ENCODE measurements around the gene SAMM50.

The SAMM50 gene

DNA sequence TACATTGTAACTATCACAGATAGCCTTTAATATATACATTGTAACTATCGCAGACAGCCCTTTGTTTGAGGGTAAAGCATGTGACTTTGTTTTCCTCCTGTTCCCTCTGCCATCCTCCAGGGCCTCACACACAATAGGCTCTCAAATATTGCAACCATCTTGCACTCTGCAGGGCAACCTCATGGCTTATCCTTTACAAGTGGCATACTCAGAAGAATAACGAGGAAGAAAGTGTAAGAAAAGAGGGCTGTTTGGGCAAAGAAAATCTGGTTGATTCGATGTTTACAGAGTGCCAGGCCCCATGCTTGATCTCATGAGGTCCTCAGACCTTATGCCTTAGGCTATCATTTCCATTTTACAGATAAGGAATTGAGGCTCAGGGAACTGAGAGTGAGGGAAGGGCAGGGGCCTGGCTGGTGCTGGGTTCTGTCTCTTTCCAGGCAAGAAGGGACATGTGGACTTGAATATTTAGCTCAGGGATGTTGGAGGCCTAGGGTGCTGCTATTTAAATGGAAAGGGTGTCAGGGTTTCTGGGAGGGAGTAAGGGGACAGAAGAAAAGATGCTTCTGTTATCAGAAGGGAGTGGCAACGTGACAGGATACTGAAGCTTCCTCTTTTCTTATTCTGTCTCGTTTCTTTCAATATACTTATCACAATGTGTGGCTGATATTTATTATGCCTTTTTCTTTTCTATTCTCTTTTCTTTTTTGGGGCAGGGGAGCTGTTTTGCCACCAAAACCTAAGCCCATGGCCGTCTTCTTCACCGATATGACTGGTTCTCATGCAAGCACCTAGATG is 1.1 kb upstream of the SAMM50 start:
- H3K4me3 ChIP-seq (ENCODE audit: low read depth, low read length, poor library complexity, severe bottlenecking), result peak overlapping the region; percentile 95
- no peaks in the 10 kb centered on the region for H3F3A ChIP-seq (ENCODE audit: insufficient read depth, low read length)
- peak overlapping the region; percentile 91 for H3K9ac ChIP-seq (ENCODE audit: low read length)
- no peak overlapping the region for H3K27ac ChIP-seq (ENCODE audit: low read depth, low read length, poor library complexity, severe bottlenecking)
- H3K36me3 ChIP-seq (ENCODE audit: insufficient read depth, low read length), result no peaks in the 10 kb centered on the region
- no peaks in the 10 kb centered on the region for H3K9me2 ChIP-seq (ENCODE audit: low read depth, low read length)
- H3K4me1 ChIP-seq (ENCODE audit: insufficient read depth, low read length, severe bottlenecking), result peaks cover 19% of the 10 kb centered on the region
- H2AFZ ChIP-seq (ENCODE audit: low read length), result no peak overlapping the region
- H3K79me2 ChIP-seq (ENCODE audit: insufficient read depth, low read length), result peaks cover 23% of the 10 kb centered on the region
- H3K9me3 ChIP-seq (ENCODE audit: low read length), result no peaks in the 10 kb centered on the region
- TF ChIP-seq EZH2 (IDR thresholded peaks at IDR 0.05; ENCODE audit: borderline replicate concordance, low read length) (no peak), CTCF (IDR thresholded peaks at IDR 0.05; ENCODE audit: low read length) (no peak)
- no peaks in the 10 kb centered on the region for H3K27me3 ChIP-seq (ENCODE audit: insufficient read depth, low read length)
- H4K20me1 ChIP-seq (ENCODE audit: insufficient read depth, low read length), result no peaks in the 10 kb centered on the region
- H3K4me2 ChIP-seq (ENCODE audit: low read length), result peak overlapping the region; percentile 95

DNA sequence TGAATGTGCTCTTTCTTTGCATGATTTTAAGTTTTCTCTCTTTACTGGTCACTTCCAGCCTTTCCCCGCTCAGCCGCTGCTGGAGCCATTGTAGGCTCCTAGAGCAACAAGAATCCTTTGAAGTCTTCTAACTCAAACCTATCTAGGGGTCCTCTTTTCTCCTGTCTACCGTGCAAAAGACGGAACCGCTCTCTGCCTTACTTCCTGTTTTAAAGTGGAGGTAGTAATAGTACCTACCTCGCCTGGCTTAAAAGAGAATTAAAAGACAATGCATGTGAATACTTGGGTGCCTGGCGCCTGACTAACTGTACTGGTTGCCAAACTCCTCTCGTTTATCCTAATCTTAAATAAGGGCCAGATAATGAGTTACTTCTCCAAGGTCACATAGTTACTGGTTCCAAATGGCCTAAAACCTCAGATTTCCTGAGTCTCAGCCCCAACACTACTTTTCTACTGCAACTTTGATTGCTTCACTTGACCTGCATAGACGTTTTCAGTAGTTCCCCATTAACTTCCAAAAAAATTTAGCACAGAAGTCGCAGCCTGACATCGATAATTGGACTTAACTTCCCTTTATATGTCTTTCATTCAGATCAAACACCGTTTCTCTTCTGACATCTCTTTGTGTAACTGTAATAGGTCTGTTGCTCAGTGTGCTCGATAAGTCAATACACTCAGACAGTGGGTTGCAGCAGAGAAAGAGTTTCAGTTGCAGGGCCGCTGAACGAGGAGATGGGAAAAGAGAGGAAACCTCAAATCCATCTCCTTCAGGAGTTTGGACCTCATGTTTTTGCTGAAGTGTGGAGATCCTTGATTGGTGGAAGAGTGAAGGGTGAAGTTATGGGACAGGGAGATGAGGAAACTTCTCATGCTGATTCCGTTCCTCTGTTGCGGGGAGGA is 891 bp downstream of the SAMM50 start:
- no peak overlapping the region for H2AFZ ChIP-seq (ENCODE audit: low read length)
- no peaks in the 10 kb centered on the region for H3K36me3 ChIP-seq (ENCODE audit: insufficient read depth, low read length)
- peaks cover 19% of the 10 kb centered on the region for H3K4me1 ChIP-seq (ENCODE audit: insufficient read depth, low read length, severe bottlenecking)
- H3F3A ChIP-seq (ENCODE audit: insufficient read depth, low read length), result no peaks in the 10 kb centered on the region
- H3K27ac ChIP-seq (ENCODE audit: low read depth, low read length, poor library complexity, severe bottlenecking), result peak overlapping the region; percentile 43
- no peak for TF ChIP-seq EZH2 (IDR thresholded peaks at IDR 0.05; ENCODE audit: borderline replicate concordance, low read length)
- no peak for TF ChIP-seq CTCF (IDR thresholded peaks at IDR 0.05; ENCODE audit: low read length)
- H3K9me3 ChIP-seq (ENCODE audit: low read length), result no peaks in the 10 kb centered on the region
- peak overlapping the region; percentile 95 for H3K4me2 ChIP-seq (ENCODE audit: low read length)
- H4K20me1 ChIP-seq (ENCODE audit: insufficient read depth, low read length), result no peaks in the 10 kb centered on the region
- no peaks in the 10 kb centered on the region for H3K9me2 ChIP-seq (ENCODE audit: low read depth, low read length)
- H3K27me3 ChIP-seq (ENCODE audit: insufficient read depth, low read length), result no peaks in the 10 kb centered on the region
- peak overlapping the region; percentile 95 for H3K4me3 ChIP-seq (ENCODE audit: low read depth, low read length, poor library complexity, severe bottlenecking)
- H3K79me2 ChIP-seq (ENCODE audit: insufficient read depth, low read length), result peaks cover 33% of the 10 kb centered on the region
- peak overlapping the region; percentile 91 for H3K9ac ChIP-seq (ENCODE audit: low read length)

- Histone ChIP-seq H3K9me3 (ENCODE audit: low read length) (no peaks in the 10 kb centered on the region), H3K27ac (ENCODE audit: low read depth, low read length, poor library complexity, severe bottlenecking) (no peak overlapping the region), H3K27me3 (ENCODE audit: insufficient read depth, low read length) (no peaks in the 10 kb centered on the region), H3F3A (ENCODE audit: insufficient read depth, low read length) (no peaks in the 10 kb centered on the region), H3K79me2 (ENCODE audit: insufficient read depth, low read length) (peaks cover 33% of the 10 kb centered on the region), H3K36me3 (ENCODE audit: insufficient read depth, low read length) (no peaks in the 10 kb centered on the region), H3K4me1 (ENCODE audit: insufficient read depth, low read length, severe bottlenecking) (peaks cover 19% of the 10 kb centered on the region), H4K20me1 (ENCODE audit: insufficient read depth, low read length) (no peaks in the 10 kb centered on the region), H2AFZ (ENCODE audit: low read length) (no peak overlapping the region), H3K4me3 (ENCODE audit: low read depth, low read length, poor library complexity, severe bottlenecking) (peak overlapping the region; percentile 95), H3K4me2 (ENCODE audit: low read length) (peak overlapping the region; percentile 95), H3K9ac (ENCODE audit: low read length) (no peak overlapping the region; the same call in 1 of the 2 replicates), H3K9me2 (ENCODE audit: low read depth, low read length) (no peaks in the 10 kb centered on the region)
- no peak for TF ChIP-seq CTCF (IDR thresholded peaks at IDR 0.05; ENCODE audit: low read length)
- no peak for TF ChIP-seq EZH2 (IDR thresholded peaks at IDR 0.05; ENCODE audit: borderline replicate concordance, low read length)
Observed at GRCh38 chr22:43956805-43957463, 1.7 kb downstream of the SAMM50 start.

All from OCI-LY1 (cell line).